K562 (cell line): ENCODE measurements around the gene DHRS11. TPM values are rescaled to one million over a fixed set of nuclear protein-coding genes. Genes with fewer than 3 reads are reported as not detected.

Experiments used
- L3MBTL2 ChIP-seq: fragments of 450-650 bp; IDR thresholded peaks from 2 replicates; pipeline ENCODE4 v1.6.1; 2016; ENCODE audit warnings: mild to moderate bottlenecking, moderate library complexity
- STAG1 ChIP-seq: sonication (generic); formaldehyde crosslinking; IDR thresholded peaks from 2 replicates; pipeline ENCODE4 v1.5.0; 2020; ENCODE audit warnings: missing genetic modification reagents, borderline replicate concordance
- XRCC5 ChIP-seq: fragments of 200-400 bp; formaldehyde crosslinking; IDR thresholded peaks from 2 replicates; pipeline ENCODE4 v1.6.1; 2017; ENCODE audit warnings: low read depth, mild to moderate bottlenecking, low read length
- ZNF140 ChIP-seq: fragments of 250-450 bp; sonication (Bioruptor Pico); IDR thresholded peaks from 2 replicates; pipeline ENCODE4 v1.8.0; 2021; ENCODE audit warnings: moderate library complexity, mild to moderate bottlenecking, inconsistent platforms
- ZNF347 ChIP-seq: fragments of 450-650 bp; formaldehyde crosslinking; IDR thresholded peaks from 2 replicates; pipeline ENCODE4 v1.4.0; 2020; ENCODE audit warnings: low read depth, mild to moderate bottlenecking, moderate library complexity
- polyA plus RNA-seq, 8 experiments: library from polyadenylated mRNA; depleted of rRNA in 4 of 8; stranded (reverse) in 5 of 8; unstranded in 3 of 8; fragments of >200 nt; fragmentation: Nextera tagmentation in 2 of 8; fragmentation: Illumina TruSeq in 1 of 8; extraction: Ambion mirVana in 2 of 8; extraction: Trizol in 1 of 8; gene quantifications; 2 replicates each; pipeline versions ENCODE4 v1.2.1 to v1.2.3, GENCODE V29; 2011 to 2014; ENCODE audit warnings: inconsistent platforms in 1 of 8, missing spikeins in 1 of 8
- total RNA-seq, 7 experiments: library from RNA; depleted of rRNA in 6 of 7; stranded (reverse); fragments of >200 nt in 6 of 7; fragmentation: Illumina TruSeq in 2 of 7; extraction: Trizol in 2 of 7; gene quantifications; 2 replicates each; pipeline versions ENCODE4 v1.2.1 to v1.2.3, GENCODE V29; 2011 to 2021; ENCODE audit warnings: low replicate concordance in 1 of 7
- TF ChIP-seq, protein P1 (sequence below): fragments of 450-650 bp; IDR thresholded peaks from 2 replicates; pipeline ENCODE4 v1.6.1; 2016; ENCODE audit warnings: mild to moderate bottlenecking, moderate library complexity
- TF ChIP-seq, protein P2 (sequence below): fragments of 250-450 bp; sonication (Bioruptor Pico); IDR thresholded peaks from 2 replicates; pipeline ENCODE4 v1.4.0; 2020; ENCODE audit warnings: mild to moderate bottlenecking, moderate library complexity

DHRS11 gene
- total and polyA plus RNA-seq, 9 of the 15 experiments (the other 6 are each of a cell fraction or from before 2014, with no cell fraction given), result 15.2 to 123 (median 59.8) TPM

DNA sequence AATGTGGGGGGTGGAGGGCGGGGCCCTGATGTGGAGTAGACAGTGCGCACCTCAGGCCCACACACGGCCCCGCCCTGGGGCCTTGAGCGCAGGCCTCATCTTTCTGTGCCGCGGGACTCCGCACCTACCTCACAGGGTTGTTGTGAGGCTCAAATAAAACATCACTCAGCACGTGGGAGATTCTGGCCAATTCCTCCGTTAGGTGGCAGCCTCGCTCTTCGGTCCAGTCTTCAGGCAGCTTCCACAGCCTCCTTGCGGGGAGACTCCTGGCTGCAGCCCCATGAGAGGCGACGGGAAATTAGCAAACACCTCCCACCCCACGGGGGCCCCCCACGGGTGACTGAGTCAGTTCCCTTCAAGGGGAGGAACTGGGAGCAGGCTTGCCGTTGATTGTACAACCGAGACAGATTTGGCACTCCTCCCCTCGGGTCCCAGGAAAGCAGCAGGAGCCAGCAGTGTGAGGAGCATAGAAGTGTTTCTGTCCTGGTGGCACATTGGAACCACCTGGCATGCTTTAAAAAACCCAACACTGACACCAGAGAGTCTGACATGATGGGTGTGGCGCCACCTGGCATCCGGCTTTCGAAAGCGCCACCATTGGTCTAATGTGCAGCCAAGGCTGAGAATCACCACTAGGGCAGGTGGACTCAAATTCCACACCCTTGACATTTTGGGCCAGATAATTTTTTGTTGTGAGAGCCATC is 17.3 kb downstream of the DHRS11 start (continued):
- TF ChIP-seq, protein P1, sequence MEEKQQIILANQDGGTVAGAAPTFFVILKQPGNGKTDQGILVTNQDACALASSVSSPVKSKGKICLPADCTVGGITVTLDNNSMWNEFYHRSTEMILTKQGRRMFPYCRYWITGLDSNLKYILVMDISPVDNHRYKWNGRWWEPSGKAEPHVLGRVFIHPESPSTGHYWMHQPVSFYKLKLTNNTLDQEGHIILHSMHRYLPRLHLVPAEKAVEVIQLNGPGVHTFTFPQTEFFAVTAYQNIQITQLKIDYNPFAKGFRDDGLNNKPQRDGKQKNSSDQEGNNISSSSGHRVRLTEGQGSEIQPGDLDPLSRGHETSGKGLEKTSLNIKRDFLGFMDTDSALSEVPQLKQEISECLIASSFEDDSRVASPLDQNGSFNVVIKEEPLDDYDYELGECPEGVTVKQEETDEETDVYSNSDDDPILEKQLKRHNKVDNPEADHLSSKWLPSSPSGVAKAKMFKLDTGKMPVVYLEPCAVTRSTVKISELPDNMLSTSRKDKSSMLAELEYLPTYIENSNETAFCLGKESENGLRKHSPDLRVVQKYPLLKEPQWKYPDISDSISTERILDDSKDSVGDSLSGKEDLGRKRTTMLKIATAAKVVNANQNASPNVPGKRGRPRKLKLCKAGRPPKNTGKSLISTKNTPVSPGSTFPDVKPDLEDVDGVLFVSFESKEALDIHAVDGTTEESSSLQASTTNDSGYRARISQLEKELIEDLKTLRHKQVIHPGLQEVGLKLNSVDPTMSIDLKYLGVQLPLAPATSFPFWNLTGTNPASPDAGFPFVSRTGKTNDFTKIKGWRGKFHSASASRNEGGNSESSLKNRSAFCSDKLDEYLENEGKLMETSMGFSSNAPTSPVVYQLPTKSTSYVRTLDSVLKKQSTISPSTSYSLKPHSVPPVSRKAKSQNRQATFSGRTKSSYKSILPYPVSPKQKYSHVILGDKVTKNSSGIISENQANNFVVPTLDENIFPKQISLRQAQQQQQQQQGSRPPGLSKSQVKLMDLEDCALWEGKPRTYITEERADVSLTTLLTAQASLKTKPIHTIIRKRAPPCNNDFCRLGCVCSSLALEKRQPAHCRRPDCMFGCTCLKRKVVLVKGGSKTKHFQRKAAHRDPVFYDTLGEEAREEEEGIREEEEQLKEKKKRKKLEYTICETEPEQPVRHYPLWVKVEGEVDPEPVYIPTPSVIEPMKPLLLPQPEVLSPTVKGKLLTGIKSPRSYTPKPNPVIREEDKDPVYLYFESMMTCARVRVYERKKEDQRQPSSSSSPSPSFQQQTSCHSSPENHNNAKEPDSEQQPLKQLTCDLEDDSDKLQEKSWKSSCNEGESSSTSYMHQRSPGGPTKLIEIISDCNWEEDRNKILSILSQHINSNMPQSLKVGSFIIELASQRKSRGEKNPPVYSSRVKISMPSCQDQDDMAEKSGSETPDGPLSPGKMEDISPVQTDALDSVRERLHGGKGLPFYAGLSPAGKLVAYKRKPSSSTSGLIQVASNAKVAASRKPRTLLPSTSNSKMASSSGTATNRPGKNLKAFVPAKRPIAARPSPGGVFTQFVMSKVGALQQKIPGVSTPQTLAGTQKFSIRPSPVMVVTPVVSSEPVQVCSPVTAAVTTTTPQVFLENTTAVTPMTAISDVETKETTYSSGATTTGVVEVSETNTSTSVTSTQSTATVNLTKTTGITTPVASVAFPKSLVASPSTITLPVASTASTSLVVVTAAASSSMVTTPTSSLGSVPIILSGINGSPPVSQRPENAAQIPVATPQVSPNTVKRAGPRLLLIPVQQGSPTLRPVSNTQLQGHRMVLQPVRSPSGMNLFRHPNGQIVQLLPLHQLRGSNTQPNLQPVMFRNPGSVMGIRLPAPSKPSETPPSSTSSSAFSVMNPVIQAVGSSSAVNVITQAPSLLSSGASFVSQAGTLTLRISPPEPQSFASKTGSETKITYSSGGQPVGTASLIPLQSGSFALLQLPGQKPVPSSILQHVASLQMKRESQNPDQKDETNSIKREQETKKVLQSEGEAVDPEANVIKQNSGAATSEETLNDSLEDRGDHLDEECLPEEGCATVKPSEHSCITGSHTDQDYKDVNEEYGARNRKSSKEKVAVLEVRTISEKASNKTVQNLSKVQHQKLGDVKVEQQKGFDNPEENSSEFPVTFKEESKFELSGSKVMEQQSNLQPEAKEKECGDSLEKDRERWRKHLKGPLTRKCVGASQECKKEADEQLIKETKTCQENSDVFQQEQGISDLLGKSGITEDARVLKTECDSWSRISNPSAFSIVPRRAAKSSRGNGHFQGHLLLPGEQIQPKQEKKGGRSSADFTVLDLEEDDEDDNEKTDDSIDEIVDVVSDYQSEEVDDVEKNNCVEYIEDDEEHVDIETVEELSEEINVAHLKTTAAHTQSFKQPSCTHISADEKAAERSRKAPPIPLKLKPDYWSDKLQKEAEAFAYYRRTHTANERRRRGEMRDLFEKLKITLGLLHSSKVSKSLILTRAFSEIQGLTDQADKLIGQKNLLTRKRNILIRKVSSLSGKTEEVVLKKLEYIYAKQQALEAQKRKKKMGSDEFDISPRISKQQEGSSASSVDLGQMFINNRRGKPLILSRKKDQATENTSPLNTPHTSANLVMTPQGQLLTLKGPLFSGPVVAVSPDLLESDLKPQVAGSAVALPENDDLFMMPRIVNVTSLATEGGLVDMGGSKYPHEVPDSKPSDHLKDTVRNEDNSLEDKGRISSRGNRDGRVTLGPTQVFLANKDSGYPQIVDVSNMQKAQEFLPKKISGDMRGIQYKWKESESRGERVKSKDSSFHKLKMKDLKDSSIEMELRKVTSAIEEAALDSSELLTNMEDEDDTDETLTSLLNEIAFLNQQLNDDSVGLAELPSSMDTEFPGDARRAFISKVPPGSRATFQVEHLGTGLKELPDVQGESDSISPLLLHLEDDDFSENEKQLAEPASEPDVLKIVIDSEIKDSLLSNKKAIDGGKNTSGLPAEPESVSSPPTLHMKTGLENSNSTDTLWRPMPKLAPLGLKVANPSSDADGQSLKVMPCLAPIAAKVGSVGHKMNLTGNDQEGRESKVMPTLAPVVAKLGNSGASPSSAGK, result peak; percentile 71
- TF ChIP-seq XRCC5 (peak; percentile 62; the same call in 1 of the 2 replicates), ZNF347 (CRISPR knock-in tag) (no peak), L3MBTL2 (peak; percentile 91), ZNF140 (CRISPR knock-in tag) (no peak), STAG1 (peak; percentile 47; the same call in 1 of the 2 replicates)
- TF ChIP-seq, protein P2, sequence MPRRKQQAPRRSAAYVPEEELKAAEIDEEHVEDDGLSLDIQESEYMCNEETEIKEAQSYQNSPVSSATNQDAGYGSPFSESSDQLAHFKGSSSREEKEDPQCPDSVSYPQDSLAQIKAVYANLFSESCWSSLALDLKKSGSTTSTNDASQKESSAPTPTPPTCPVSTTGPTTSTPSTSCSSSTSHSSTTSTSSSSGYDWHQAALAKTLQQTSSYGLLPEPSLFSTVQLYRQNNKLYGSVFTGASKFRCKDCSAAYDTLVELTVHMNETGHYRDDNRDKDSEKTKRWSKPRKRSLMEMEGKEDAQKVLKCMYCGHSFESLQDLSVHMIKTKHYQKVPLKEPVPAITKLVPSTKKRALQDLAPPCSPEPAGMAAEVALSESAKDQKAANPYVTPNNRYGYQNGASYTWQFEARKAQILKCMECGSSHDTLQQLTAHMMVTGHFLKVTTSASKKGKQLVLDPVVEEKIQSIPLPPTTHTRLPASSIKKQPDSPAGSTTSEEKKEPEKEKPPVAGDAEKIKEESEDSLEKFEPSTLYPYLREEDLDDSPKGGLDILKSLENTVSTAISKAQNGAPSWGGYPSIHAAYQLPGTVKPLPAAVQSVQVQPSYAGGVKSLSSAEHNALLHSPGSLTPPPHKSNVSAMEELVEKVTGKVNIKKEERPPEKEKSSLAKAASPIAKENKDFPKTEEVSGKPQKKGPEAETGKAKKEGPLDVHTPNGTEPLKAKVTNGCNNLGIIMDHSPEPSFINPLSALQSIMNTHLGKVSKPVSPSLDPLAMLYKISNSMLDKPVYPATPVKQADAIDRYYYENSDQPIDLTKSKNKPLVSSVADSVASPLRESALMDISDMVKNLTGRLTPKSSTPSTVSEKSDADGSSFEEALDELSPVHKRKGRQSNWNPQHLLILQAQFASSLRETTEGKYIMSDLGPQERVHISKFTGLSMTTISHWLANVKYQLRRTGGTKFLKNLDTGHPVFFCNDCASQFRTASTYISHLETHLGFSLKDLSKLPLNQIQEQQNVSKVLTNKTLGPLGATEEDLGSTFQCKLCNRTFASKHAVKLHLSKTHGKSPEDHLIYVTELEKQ, result no peak
